Smooth muscle cell (in vitro differentiated cells): ENCODE results near the gene DUSP2. TPM values are rescaled to one million over a fixed set of nuclear protein-coding genes. Genes with fewer than 3 reads are reported as not detected.

ENCODE experiments used
- DNase-seq: peaks from one replicate; lab custom pipeline; 2025; ENCODE audit not compliant: unreplicated experiment; lab: John Stamatoyannopoulos, UW
- H2AFZ ChIP-seq: fragments of 200-600 bp; sonication (generic); 2 replicates; pipeline ENCODE4 v1.6.0; 2016; ENCODE audit warnings: antibody characterized with exemption, low read depth, mild to moderate bottlenecking
- H3F3A ChIP-seq: fragments of 200-600 bp; sonication (generic); 2 replicates; pipeline ENCODE4 v1.6.0; 2017; ENCODE audit warnings: antibody characterized with exemption, low read depth
- H3K27ac ChIP-seq: fragments of 200-600 bp; sonication (generic); 2 replicates; pipeline ENCODE4 v1.5.1; 2016; ENCODE audit warnings: low read depth, mild to moderate bottlenecking
- H3K27me3 ChIP-seq: fragments of 200-600 bp; sonication (generic); 2 replicates; pipeline ENCODE4 v1.6.1; 2016; ENCODE audit warnings: low read depth, mild to moderate bottlenecking
- H3K36me3 ChIP-seq: fragments of 200-600 bp; sonication (generic); 2 replicates; pipeline ENCODE4 v1.5.1; 2016; ENCODE audit warnings: low read depth
- H3K4me1 ChIP-seq: fragments of 200-600 bp; sonication (generic); 2 replicates; pipeline ENCODE4 v1.5.1; 2016; ENCODE audit warnings: low read depth
- H3K4me2 ChIP-seq: fragments of 200-600 bp; sonication (generic); 2 replicates; pipeline ENCODE4 v1.6.0; 2016; ENCODE audit warnings: mild to moderate bottlenecking
- H3K4me3 ChIP-seq: fragments of 200-600 bp; sonication (generic); 2 replicates; pipeline ENCODE4 v1.5.1; 2016; ENCODE audit warnings: mild to moderate bottlenecking
- H3K79me2 ChIP-seq: fragments of 200-600 bp; sonication (generic); 2 replicates; pipeline ENCODE4 v1.6.0; 2016; ENCODE audit warnings: low read depth, mild to moderate bottlenecking
- H3K9ac ChIP-seq: fragments of 200-600 bp; sonication (generic); 2 replicates; pipeline ENCODE4 v1.6.0; 2016; ENCODE audit warnings: low read depth
- H3K9me3 ChIP-seq: fragments of 200-600 bp; sonication (generic); replicated peaks from 2 replicates; pipeline ENCODE4 v1.5.1; 2016; ENCODE audit warnings: low read depth
- H4K20me1 ChIP-seq: fragments of 200-600 bp; sonication (generic); 2 replicates; pipeline ENCODE4 v1.6.0; 2016; ENCODE audit warnings: low read depth
- CTCF ChIP-seq: fragments of 200-600 bp; sonication (generic); IDR thresholded peaks from 2 replicates; pipeline ENCODE4 v1.5.1; 2017; ENCODE audit warnings: borderline replicate concordance, mild to moderate bottlenecking, antibody characterized with exemption; ENCODE audit not compliant: insufficient read depth, poor library complexity, severe bottlenecking
- WGBS: methylation state at CpG from one replicate; pipeline ENCODE4 v1.1.7; 2016; ENCODE audit warnings: low lambda C conversion rate; 5-methylcytosine and 5-hydroxymethylcytosine counted together
- polyA plus RNA-seq: library from polyadenylated mRNA; unstranded; fragments of >200 nt; fragmentation: Nextera tagmentation; extraction: Ambion mirVana; gene quantifications from 2 replicates; pipeline ENCODE4 v1.2.1, GENCODE V29; 2016
- total RNA-seq: library from RNA; depleted of rRNA; stranded (reverse); fragments of >200 nt; gene quantifications from 2 replicates; pipeline ENCODE4 v1.2.3, GENCODE V29; 2014

The DUSP2 gene
- total and polyA plus RNA-seq, 2 experiments from 2014 or later = 55.3 to 89.3 TPM

- 83% methylated on average over 9 of the region's 9 CpGs for WGBS
- Histone ChIP-seq H3F3A (no peaks in the 10 kb centered on the region), H3K4me1 (no peaks in the 10 kb centered on the region), H4K20me1 (no peaks in the 10 kb centered on the region), H3K36me3 (no peaks in the 10 kb centered on the region), H3K4me2 (no peak overlapping the region), H3K79me2 (no peaks in the 10 kb centered on the region), H3K4me3 (no peak overlapping the region), H3K27ac (no peak overlapping the region), H3K9me3 (no peaks in the 10 kb centered on the region), H3K27me3 (peaks cover 11% of the 10 kb centered on the region), H2AFZ (no peak overlapping the region), H3K9ac (no peak overlapping the region)
- no peak for TF ChIP-seq CTCF
- no peak for DNase-seq
Observed at GRCh38 chr2:96135171-96135570, 10.1 kb downstream of the DUSP2 start.

- 85% methylated on average over 11 of the region's 11 CpGs for WGBS
- Histone ChIP-seq H3K9ac (no peak overlapping the region), H3K4me1 (no peaks in the 10 kb centered on the region), H3K79me2 (no peaks in the 10 kb centered on the region), H4K20me1 (no peaks in the 10 kb centered on the region), H3F3A (no peaks in the 10 kb centered on the region), H3K4me3 (no peak overlapping the region), H2AFZ (no peak overlapping the region), H3K36me3 (no peaks in the 10 kb centered on the region), H3K27me3 (peaks cover 11% of the 10 kb centered on the region), H3K4me2 (no peak overlapping the region), H3K27ac (no peak overlapping the region), H3K9me3 (no peaks in the 10 kb centered on the region)
- DNase-seq = no peak
- no peak for TF ChIP-seq CTCF
Observed at GRCh38 chr2:96134421-96134820, 10.8 kb downstream of the DUSP2 start.

GRCh38 chr2:96131813-96132745, 13.2 kb downstream of the DUSP2 start:
- Histone ChIP-seq H3K4me3 (no peak overlapping the region), H3K4me2 (no peak overlapping the region), H3K36me3 (no peaks in the 10 kb centered on the region), H3K4me1 (no peaks in the 10 kb centered on the region), H3K9me3 (no peaks in the 10 kb centered on the region), H3K9ac (no peak overlapping the region), H3F3A (no peaks in the 10 kb centered on the region), H4K20me1 (no peaks in the 10 kb centered on the region), H2AFZ (no peak overlapping the region), H3K27me3 (peaks cover 11% of the 10 kb centered on the region), H3K27ac (no peak overlapping the region), H3K79me2 (no peaks in the 10 kb centered on the region)
- no peak for DNase-seq
- TF ChIP-seq CTCF = no peak
- WGBS = 95% methylated on average over 26 of the region's 26 CpGs
